Natural killer cell treated with Interleukin-12 subunit alpha and Interleukin-12 subunit beta and Interleukin-15 and Interleukin-18, amount 100 ng/mL, for 72 hours (primary cell): Measurements from ENCODE around the gene TMEM45B. TPM values are rescaled to one million over a fixed set of nuclear protein-coding genes. Genes with fewer than 3 reads are reported as not detected.
"Not testable (repeated sequence)": the region's sequence is repeated elsewhere in the genome, so short reads cannot be mapped to it uniquely, and the experiment has no call there.

Experiments used
- ATAC-seq, 2 donors: fragments of 150-1000 bp; cut with Tn5 transposase in 1 of 2; sonication (Bioruptor Pico), chemical (Tn5 transposase) in 1 of 2; 2 replicates each; pipeline ENCODE4 v1.10.0; 2021
- DNase-seq: peaks from one replicate; pipeline ENCODE4 v3.0.0; 2022; ENCODE audit warnings: low spot score
- H3K27ac Mint-ChIP-seq, 2 donors: 1 replicate in 1 of 2; 2 replicates in 1 of 2; pipeline ENCODE4 v1.8.0; 2022; ENCODE audit warnings: mixed read lengths in 2 of 2, mild to moderate bottlenecking in 1 of 2, moderate library complexity in 1 of 2
- H3K27me3 Mint-ChIP-seq, 2 donors: 1 replicate in 1 of 2; 2 replicates in 1 of 2; pipeline ENCODE4 v1.8.0; 2022; ENCODE audit warnings: mixed read lengths in 2 of 2
- H3K36me3 Mint-ChIP-seq: one replicate; pipeline ENCODE4 v1.8.0; 2022; ENCODE audit warnings: mixed read lengths
- H3K4me1 Mint-ChIP-seq, 2 donors: 1 replicate in 1 of 2; 2 replicates in 1 of 2; pipeline ENCODE4 v1.8.0; 2022; ENCODE audit warnings: low read depth in 2 of 2, mixed read lengths in 2 of 2, mild to moderate bottlenecking in 1 of 2
- H3K4me3 Mint-ChIP-seq: one replicate; pipeline ENCODE4 v1.8.0; 2022; ENCODE audit warnings: mixed read lengths
- H3K9me3 Mint-ChIP-seq: 2 replicates; pipeline ENCODE4 v1.8.0; 2022; ENCODE audit warnings: mixed read lengths
- total RNA-seq, 2 donors: library from RNA; stranded (reverse); gene quantifications; one replicate each; pipeline ENCODE4 v1.2.3, GENCODE V29; 2022

Gene TMEM45B
- total RNA-seq, 2 donors from 2014 or later: not detected

GRCh38 chr11:129790106-129790505 lies 25.5 kb upstream of the TMEM45B start:
- no peaks in the 10 kb centered on the region for H3K9me3 Mint-ChIP-seq
- no peak overlapping the region for H3K27ac Mint-ChIP-seq
- H3K4me3 Mint-ChIP-seq: no peak overlapping the region
- ATAC-seq: no peak
- DNase-seq: no peak
- H3K27me3 Mint-ChIP-seq: peaks cover 17 to 24% of the 10 kb centered on the region in 2 donors
- H3K4me1 Mint-ChIP-seq: no peaks in the 10 kb centered on the region
- no peaks in the 10 kb centered on the region for H3K36me3 Mint-ChIP-seq

GRCh38 chr11:129791515-129791914 lies 24.1 kb upstream of the TMEM45B start:
- Mint-ChIP-seq H3K4me3 (no peak overlapping the region), H3K27ac (no peak overlapping the region), H3K9me3 (no peaks in the 10 kb centered on the region), H3K36me3 (peaks cover 6% of the 10 kb centered on the region), H3K4me1 (no peaks in the 10 kb centered on the region), H3K27me3 (peaks cover 14 to 30% of the 10 kb centered on the region in 2 donors)
- DNase-seq (no peak), ATAC-seq (no peak)

- no peak for ATAC-seq
- no peak for DNase-seq
- H3K4me3 Mint-ChIP-seq: no peak overlapping the region
- peaks cover 14 to 30% of the 10 kb centered on the region in 2 donors for H3K27me3 Mint-ChIP-seq
- H3K9me3 Mint-ChIP-seq: no peaks in the 10 kb centered on the region
- H3K36me3 Mint-ChIP-seq: peaks cover 6% of the 10 kb centered on the region
- no peaks in the 10 kb centered on the region for H3K4me1 Mint-ChIP-seq
- no peak overlapping the region for H3K27ac Mint-ChIP-seq
Observed at GRCh38 chr11:129792663-129793062, 23.0 kb upstream of the TMEM45B start.

GRCh38 chr11:129795089-129795488 lies 20.6 kb upstream of the TMEM45B start:
- ATAC-seq (no peak), DNase-seq (no peak)
- peaks cover 10% of the 10 kb centered on the region for H3K9me3 Mint-ChIP-seq
- H3K36me3 Mint-ChIP-seq: peaks cover 19% of the 10 kb centered on the region
- no peak overlapping the region for H3K4me3 Mint-ChIP-seq
- no peaks in the 10 kb centered on the region for H3K4me1 Mint-ChIP-seq
- no peak overlapping the region for H3K27ac Mint-ChIP-seq
- peaks cover 21 to 43% of the 10 kb centered on the region in 2 donors for H3K27me3 Mint-ChIP-seq

- no peak for DNase-seq
- peaks cover 10% of the 10 kb centered on the region for H3K9me3 Mint-ChIP-seq
- no peaks in the 10 kb centered on the region for H3K4me1 Mint-ChIP-seq
- H3K27ac Mint-ChIP-seq: no peak overlapping the region
- no peak for ATAC-seq
- H3K27me3 Mint-ChIP-seq: peaks cover 13 to 43% of the 10 kb centered on the region in 2 donors
- H3K4me3 Mint-ChIP-seq: no peak overlapping the region
- peaks cover 19% of the 10 kb centered on the region for H3K36me3 Mint-ChIP-seq
Observed at GRCh38 chr11:129798212-129798611, 17.4 kb upstream of the TMEM45B start.

- not testable (repeated sequence) for H3K4me3 Mint-ChIP-seq, H3K4me1 Mint-ChIP-seq, DNase-seq, H3K27ac Mint-ChIP-seq, ATAC-seq
- H3K27me3 Mint-ChIP-seq: peaks cover 20 to 54% of the 10 kb centered on the region in 2 donors
- H3K9me3 Mint-ChIP-seq: peaks cover 10% of the 10 kb centered on the region
- H3K36me3 Mint-ChIP-seq: peaks cover 19% of the 10 kb centered on the region
Observed at GRCh38 chr11:129800162-129800561, 15.5 kb upstream of the TMEM45B start.

- DNase-seq: no peak
- Mint-ChIP-seq H3K27ac (no peak overlapping the region), H3K27me3 (peaks cover 25 to 55% of the 10 kb centered on the region in 2 donors), H3K36me3 (peaks cover 15% of the 10 kb centered on the region), H3K4me1 (no peaks in the 10 kb centered on the region), H3K4me3 (no peak overlapping the region), H3K9me3 (peaks cover 10% of the 10 kb centered on the region)
- ATAC-seq: no peak
Observed at GRCh38 chr11:129800655-129801054, 15.0 kb upstream of the TMEM45B start.

GRCh38 chr11:129803533-129803932 lies 12.1 kb upstream of the TMEM45B start:
- Mint-ChIP-seq H3K27ac (no peak overlapping the region), H3K4me1 (no peaks in the 10 kb centered on the region)

GRCh38 chr11:129804012-129804411 lies 11.6 kb upstream of the TMEM45B start:
- H3K9me3 Mint-ChIP-seq: peaks cover 4% of the 10 kb centered on the region
- no peaks in the 10 kb centered on the region for H3K4me1 Mint-ChIP-seq
- peaks cover 40 to 70% of the 10 kb centered on the region in 2 donors for H3K27me3 Mint-ChIP-seq
- H3K27ac Mint-ChIP-seq: no peak overlapping the region
- DNase-seq: no peak
- H3K36me3 Mint-ChIP-seq: peaks cover 6% of the 10 kb centered on the region
- ATAC-seq: no peak
- H3K4me3 Mint-ChIP-seq: no peak overlapping the region

More at GRCh38 chr11:129803533-129803932, 12.1 kb upstream of the TMEM45B start:
- Mint-ChIP-seq H3K27me3 (peaks cover 44 to 74% of the 10 kb centered on the region in 2 donors), H3K4me3 (no peak overlapping the region), H3K36me3 (peaks cover 11% of the 10 kb centered on the region), H3K9me3 (peaks cover 8% of the 10 kb centered on the region)
- no peak for ATAC-seq
- DNase-seq: no peak

GRCh38 chr11:129808241-129808640 lies 7.4 kb upstream of the TMEM45B start:
- not testable (repeated sequence) for H3K9me3 Mint-ChIP-seq, H3K27ac Mint-ChIP-seq, H3K36me3 Mint-ChIP-seq, ATAC-seq, H3K4me1 Mint-ChIP-seq, DNase-seq, H3K4me3 Mint-ChIP-seq
- peaks cover 38 to 62% of the 10 kb centered on the region in 2 donors for H3K27me3 Mint-ChIP-seq

GRCh38 chr11:129813231-129813791 lies 2.3 kb upstream of the TMEM45B start:
- DNase-seq: no peak
- no peak overlapping the region for H3K27ac Mint-ChIP-seq

GRCh38 chr11:129814244-129815014 lies 1.2 kb upstream of the TMEM45B start:
- Mint-ChIP-seq H3K4me3 (peak overlapping the region; percentile 49), H3K27ac (no peak overlapping the region), H3K4me1 (peaks cover 6 to 9% of the 10 kb centered on the region in 2 donors), H3K9me3 (no peaks in the 10 kb centered on the region), H3K36me3 (no peaks in the 10 kb centered on the region), H3K27me3 (peaks cover 26 to 55% of the 10 kb centered on the region in 2 donors)
- ATAC-seq (peak; percentile 67 to 72), DNase-seq (no peak)

More at GRCh38 chr11:129813231-129813791, 2.3 kb upstream of the TMEM45B start:
- Mint-ChIP-seq H3K36me3 (no peaks in the 10 kb centered on the region), H3K4me3 (no peak overlapping the region), H3K27me3 (peaks cover 22 to 47% of the 10 kb centered on the region in 2 donors), H3K9me3 (no peaks in the 10 kb centered on the region), H3K4me1 (peaks cover 6 to 9% of the 10 kb centered on the region in 2 donors)
- ATAC-seq: no peak

- Mint-ChIP-seq H3K9me3 (no peaks in the 10 kb centered on the region), H3K36me3 (no peaks in the 10 kb centered on the region), H3K27me3 (peaks cover 27 to 58% of the 10 kb centered on the region in 2 donors), H3K4me3 (no peak overlapping the region), H3K27ac (no peak overlapping the region), H3K4me1 (peaks cover 6 to 9% of the 10 kb centered on the region in 2 donors)
- no peak for DNase-seq
- no peak for ATAC-seq
Observed at GRCh38 chr11:129817534-129818051, 1.9 kb downstream of the TMEM45B start.

GRCh38 chr11:129818236-129818635 lies 2.6 kb downstream of the TMEM45B start:
- not testable (repeated sequence) for H3K4me3 Mint-ChIP-seq, H3K36me3 Mint-ChIP-seq, H3K4me1 Mint-ChIP-seq, ATAC-seq, H3K27ac Mint-ChIP-seq, H3K9me3 Mint-ChIP-seq, DNase-seq
- H3K27me3 Mint-ChIP-seq: peaks cover 27 to 58% of the 10 kb centered on the region in 2 donors
